ENCODE data around the gene VSX2.

DNA sequence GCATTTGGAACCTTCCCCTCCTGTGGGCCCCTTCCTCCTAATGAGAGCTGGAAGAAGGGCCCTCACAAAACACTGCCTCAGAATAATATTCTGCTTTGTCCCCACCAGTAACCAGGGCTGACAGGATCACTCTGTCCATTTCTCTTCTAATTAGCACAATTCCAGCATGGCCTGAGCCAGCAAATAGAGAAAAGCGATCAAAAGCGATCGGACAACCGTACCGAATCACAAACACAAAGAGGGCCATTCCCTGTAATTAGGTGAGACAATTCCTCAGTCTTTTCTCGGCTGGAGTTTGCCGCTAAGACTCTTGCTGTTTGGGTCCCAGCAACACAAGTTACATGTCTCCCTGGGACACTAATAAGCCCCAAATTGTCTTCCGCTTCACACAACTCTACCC lies 35.6 kb upstream of the VSX2 start:
- no peak for TF ChIP-seq CTCF (conservative IDR thresholded peaks at IDR 0.05 in 1 of 2, IDR thresholded peaks at IDR 0.05 in 1 of 2; ENCODE audit: low read depth in 1 of 2, low read length in 2 of 2)
- TF ChIP-seq EZH2 (IDR thresholded peaks at IDR 0.05; ENCODE audit: low read length, missing control alignments): no peak
